HG02759 (cell line): ENCODE data around the gene CCDC181.
"Not testable (repeated sequence)": the region's sequence is repeated elsewhere in the genome, so short reads cannot be mapped to it uniquely, and the experiment has no call there.

ENCODE experiments used
- ATAC-seq: cut with Tn5 transposase; IDR thresholded peaks from one replicate; pipeline ENCODE4 v1.9.1; 2021; ENCODE audit warnings: mild to moderate bottlenecking, moderate library complexity; ENCODE audit not compliant: unreplicated experiment

CCDC181 gene

GRCh38 chr1:169427081-169427641 is at the start of gene CCDC181:
CCDC181 (minus strand) TSS chr1:169427474; CDS start chr1:169424927, 2,547 bp downstream.
- peak; percentile 100 for ATAC-seq

GRCh38 chr1:169475806-169476387 is 48.6 kb upstream of the CCDC181 start:
- ATAC-seq: no peak

- no peak for ATAC-seq
These were observed 47.2 kb upstream of the CCDC181 start for GRCh38 chr1:169474302-169474995.

- ATAC-seq: no peak
These were observed 46.1 kb upstream of the CCDC181 start for GRCh38 chr1:169473347-169473746.

- no peak for ATAC-seq
These were observed 45.5 kb upstream of the CCDC181 start for GRCh38 chr1:169472738-169473137.

- no peak for ATAC-seq
These were observed 41.7 kb upstream of the CCDC181 start for GRCh38 chr1:169468982-169469381.

- no peak for ATAC-seq
These were observed 39.3 kb upstream of the CCDC181 start for GRCh38 chr1:169466259-169467230.

GRCh38 chr1:169465281-169465680 is 38.0 kb upstream of the CCDC181 start:
- ATAC-seq: no peak

- no peak for ATAC-seq
These were observed 35.1 kb upstream of the CCDC181 start for GRCh38 chr1:169462385-169462784.

GRCh38 chr1:169461390-169462000 is 34.2 kb upstream of the CCDC181 start:
- no peak for ATAC-seq

- ATAC-seq: no peak
These were observed 33.0 kb upstream of the CCDC181 start for GRCh38 chr1:169460191-169460833.

GRCh38 chr1:169457443-169457842 is 30.2 kb upstream of the CCDC181 start:
- ATAC-seq: no peak

GRCh38 chr1:169456029-169456428 is 28.8 kb upstream of the CCDC181 start:
- no peak for ATAC-seq

- no peak for ATAC-seq
These were observed 25.6 kb upstream of the CCDC181 start for GRCh38 chr1:169452921-169453320.

- ATAC-seq: no peak
These were observed 24.0 kb upstream of the CCDC181 start for GRCh38 chr1:169451218-169451824.

- ATAC-seq: no peak
These were observed 16.6 kb upstream of the CCDC181 start for GRCh38 chr1:169443923-169444322.

- no peak for ATAC-seq
These were observed 1.0 kb downstream of the CCDC181 start for GRCh38 chr1:169426174-169426705.

GRCh38 chr1:169421309-169421708 is 6.0 kb downstream of the CCDC181 start:
- ATAC-seq: no peak

GRCh38 chr1:169414952-169415351 is 12.3 kb downstream of the CCDC181 start:
- ATAC-seq: no peak

- ATAC-seq: not testable (repeated sequence)
These were observed 18.9 kb downstream of the CCDC181 start for GRCh38 chr1:169408340-169408739.
